H1 (cell line): ENCODE data around the gene ENO2. TPM values are rescaled to one million over a fixed set of nuclear protein-coding genes. Genes with fewer than 3 reads are reported as not detected.
A peak's percentile ranks its signal among the peaks of the same experiment; 100 is the strongest.

Source experiments
- ASH2L ChIP-seq: fragments of 200-600, 300-600 bp; sonication (generic); IDR thresholded peaks from one replicate; pipeline ENCODE4 v1.7.1; 2017; ENCODE audit warnings: low read length
- CEBPB ChIP-seq: IDR thresholded peaks from 2 replicates; pipeline ENCODE4 v1.6.1; 2012; ENCODE audit warnings: low read depth, low read length
- CHD1 ChIP-seq: IDR thresholded peaks from 2 replicates; pipeline ENCODE4 v1.6.1; 2012; ENCODE audit warnings: low read depth, low read length, improper control_type of control experiment
- CHD2 ChIP-seq: IDR thresholded peaks from 2 replicates; pipeline ENCODE4 v1.6.1; 2012; ENCODE audit warnings: low read length, improper control_type of control experiment
- EZH2 ChIP-seq: fragments of 200-600 bp; sonication (generic); IDR thresholded peaks from 2 replicates; pipeline ENCODE4 v1.7.1; 2012; ENCODE audit warnings: low read depth, mild to moderate bottlenecking, moderate library complexity, low read length, inconsistent platforms; ENCODE audit not compliant: severe bottlenecking
- GABPA ChIP-seq: IDR thresholded peaks from 2 replicates; pipeline ENCODE4 v1.6.1; 2011; ENCODE audit warnings: mild to moderate bottlenecking, low read length, moderate library complexity, borderline replicate concordance; ENCODE audit not compliant: insufficient read depth
- GTF2F1 ChIP-seq: IDR thresholded peaks from 2 replicates; pipeline ENCODE4 v1.6.1; 2012; ENCODE audit warnings: low read depth, low read length, improper control_type of control experiment, borderline replicate concordance
- HDAC2 ChIP-seq, 2 experiments: fragments of 300-600 bp in 1 of 2; sonication (generic) in 1 of 2; IDR thresholded peaks; 2 replicates each; pipeline ENCODE4 v1.6.1; 2011 to 2012; ENCODE audit warnings: low read depth in 2 of 2, low read length in 2 of 2, mild to moderate bottlenecking in 2 of 2, moderate library complexity in 2 of 2, borderline replicate concordance in 1 of 2, inconsistent platforms in 1 of 2
- JUN ChIP-seq: IDR thresholded peaks from 2 replicates; pipeline ENCODE4 v1.6.1; 2011; ENCODE audit warnings: low read depth, mild to moderate bottlenecking, improper control_type of control experiment, low read length
- KDM5A ChIP-seq: fragments of 200-600 bp; IDR thresholded peaks from 2 replicates; pipeline ENCODE4 v1.7.1; 2012; ENCODE audit warnings: mild to moderate bottlenecking, low read length, inconsistent platforms, mixed read lengths
- NANOG ChIP-seq: IDR thresholded peaks from 2 replicates; pipeline ENCODE4 v1.6.1; 2011; ENCODE audit warnings: low read length, low read depth, mild to moderate bottlenecking, inconsistent platforms; ENCODE audit not compliant: insufficient read depth, poor library complexity, severe bottlenecking
- PHF8 ChIP-seq: fragments of 200-600 bp; sonication (generic); conservative IDR thresholded peaks from 2 replicates; pipeline ENCODE4 v1.7.1; 2012; ENCODE audit warnings: low read depth, mild to moderate bottlenecking, inconsistent platforms, low read length, moderate library complexity
- RNF2 ChIP-seq: fragments of 200-900, 300-1000 bp; sonication (generic); IDR thresholded peaks from 2 replicates; pipeline ENCODE4 v1.7.1; 2016; ENCODE audit warnings: borderline replicate concordance, low read depth, mild to moderate bottlenecking, antibody characterized with exemption, low read length; ENCODE audit not compliant: poor library complexity, severe bottlenecking; ENCODE audit errors: missing control alignments
- RXRA ChIP-seq: IDR thresholded peaks from 2 replicates; pipeline ENCODE4 v1.6.1; 2011; ENCODE audit warnings: low read depth, mild to moderate bottlenecking, low read length, moderate library complexity; ENCODE audit not compliant: insufficient read depth
- SAP30 ChIP-seq: fragments of 300-600 bp; sonication (generic); IDR thresholded peaks from 2 replicates; pipeline ENCODE4 v1.7.1; 2012; ENCODE audit warnings: low read length, moderate library complexity, mild to moderate bottlenecking, inconsistent platforms; ENCODE audit not compliant: insufficient read depth, insufficient replicate concordance
- SIRT6 ChIP-seq: IDR thresholded peaks from one replicate; pipeline ENCODE4 v1.7.1; 2012; ENCODE audit warnings: low read length, inconsistent platforms
- SP4 ChIP-seq: IDR thresholded peaks from 2 replicates; pipeline ENCODE4 v1.6.1; 2012; ENCODE audit warnings: low read length, inconsistent platforms
- SUZ12 ChIP-seq: fragments of 200-600 bp; sonication (generic); IDR thresholded peaks from 2 replicates; pipeline ENCODE4 v1.6.1; 2012; ENCODE audit warnings: mild to moderate bottlenecking, inconsistent platforms, low read length, moderate library complexity, mixed read lengths
- TBP ChIP-seq: IDR thresholded peaks from 2 replicates; pipeline ENCODE4 v1.6.1; 2011; ENCODE audit warnings: low read depth, low read length, improper control_type of control experiment
- TCF12 ChIP-seq: IDR thresholded peaks from 2 replicates; pipeline ENCODE4 v1.6.1; 2011; ENCODE audit warnings: low read depth, mild to moderate bottlenecking, low read length
- YY1 ChIP-seq: IDR thresholded peaks from 2 replicates; pipeline ENCODE4 v1.6.1; 2011; ENCODE audit warnings: low read depth, mild to moderate bottlenecking, low read length
- polyA plus RNA-seq, 7 experiments: library from polyadenylated mRNA; depleted of rRNA in 3 of 7; stranded (reverse) in 5 of 7; unstranded in 2 of 7; fragments of >200 nt in 5 of 7; fragments of 200-250 nt in 2 of 7; gene quantifications; 1 replicate in 5 of 7; 2 replicates in 1 of 7; 4 replicates in 1 of 7; pipeline versions ENCODE4 v1.2.1 to v1.2.3, GENCODE V29; 2011 to 2013; ENCODE audit warnings: missing spikeins in 2 of 7, mixed read lengths in 2 of 7
- total RNA-seq: library from RNA; stranded (reverse); fragmentation: NEBNext Ultra II Directional; extraction: Animal tissue kit (Norgen Biotek cat#: 25700); gene quantifications from 2 replicates; pipeline ENCODE4 v1.2.1, GENCODE V29; 2021
- TF ChIP-seq, protein P1 (sequence below), 3 experiments: IDR thresholded peaks; 1 replicate in 2 of 3; 2 replicates in 1 of 3; pipeline versions ENCODE4 v1.5.1 to v1.6.1; 2011; ENCODE audit warnings: low read length in 3 of 3, mild to moderate bottlenecking in 3 of 3, inconsistent platforms in 2 of 3, low read depth in 1 of 3, moderate library complexity in 1 of 3; ENCODE audit not compliant: insufficient read depth in 1 of 3; ENCODE audit errors: control extremely low read depth in 1 of 3

ENO2 gene
- total and polyA plus RNA-seq, 2 of the 8 experiments (the other 6 are each of a cell fraction or from before 2014, with no cell fraction given), result 92.4 to 102 TPM

DNA sequence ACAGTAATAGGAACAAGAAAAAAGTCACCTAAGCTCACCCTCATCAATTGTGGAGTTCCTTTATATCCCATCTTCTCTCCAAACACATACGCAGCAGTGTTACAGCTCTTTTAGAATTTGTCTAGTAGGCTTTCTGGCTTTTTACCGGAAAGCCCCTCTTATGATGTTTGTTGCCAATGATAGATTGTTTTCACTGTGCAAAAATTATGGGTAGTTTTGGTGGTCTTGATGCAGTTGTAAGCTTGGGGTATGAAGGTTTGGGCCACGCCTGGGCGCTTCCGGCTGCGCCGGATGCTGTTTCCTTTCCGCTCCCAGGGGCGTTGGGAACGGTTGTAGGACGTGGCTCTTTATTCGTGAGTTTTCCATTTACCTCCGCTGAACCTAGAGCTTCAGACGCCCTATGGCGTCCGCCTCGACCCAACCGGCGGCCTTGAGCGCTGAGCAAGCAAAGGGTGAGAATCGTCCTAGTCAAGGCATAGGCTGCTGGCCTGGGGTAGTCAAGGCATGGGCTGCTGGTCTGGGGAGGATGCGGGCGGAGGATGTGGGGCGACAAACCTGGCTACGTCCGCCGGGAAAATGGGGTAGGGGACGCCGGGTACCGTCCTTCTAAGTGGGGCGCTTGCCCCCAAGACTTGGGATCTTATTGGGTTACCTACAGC, 29.5 kb downstream of the ENO2 start, which contains the start of the genes C12orf57 and RNU7-1 (continued):
- no peak for TF ChIP-seq JUN
- no peak for TF ChIP-seq RNF2
- TF ChIP-seq EZH2, result no peak
- peak; percentile 94; the same call in 1 of the 2 replicates for TF ChIP-seq SP4
- TF ChIP-seq SAP30, result peak; percentile 31
- TF ChIP-seq NANOG, result no peak
- peak; percentile 65 for TF ChIP-seq CHD2
- no peak for TF ChIP-seq CEBPB
- peak; percentile 57; the same call in 1 of the 2 replicates for TF ChIP-seq GABPA
- TF ChIP-seq SIRT6, result no peak
- no peak for TF ChIP-seq ASH2L
- TF ChIP-seq TBP, result peak; percentile 99
- no peak for TF ChIP-seq CHD1
- peak; percentile 62 for TF ChIP-seq YY1
- no peak for TF ChIP-seq RXRA
- peak; percentile 100 for TF ChIP-seq GTF2F1
- TF ChIP-seq, protein P1, sequence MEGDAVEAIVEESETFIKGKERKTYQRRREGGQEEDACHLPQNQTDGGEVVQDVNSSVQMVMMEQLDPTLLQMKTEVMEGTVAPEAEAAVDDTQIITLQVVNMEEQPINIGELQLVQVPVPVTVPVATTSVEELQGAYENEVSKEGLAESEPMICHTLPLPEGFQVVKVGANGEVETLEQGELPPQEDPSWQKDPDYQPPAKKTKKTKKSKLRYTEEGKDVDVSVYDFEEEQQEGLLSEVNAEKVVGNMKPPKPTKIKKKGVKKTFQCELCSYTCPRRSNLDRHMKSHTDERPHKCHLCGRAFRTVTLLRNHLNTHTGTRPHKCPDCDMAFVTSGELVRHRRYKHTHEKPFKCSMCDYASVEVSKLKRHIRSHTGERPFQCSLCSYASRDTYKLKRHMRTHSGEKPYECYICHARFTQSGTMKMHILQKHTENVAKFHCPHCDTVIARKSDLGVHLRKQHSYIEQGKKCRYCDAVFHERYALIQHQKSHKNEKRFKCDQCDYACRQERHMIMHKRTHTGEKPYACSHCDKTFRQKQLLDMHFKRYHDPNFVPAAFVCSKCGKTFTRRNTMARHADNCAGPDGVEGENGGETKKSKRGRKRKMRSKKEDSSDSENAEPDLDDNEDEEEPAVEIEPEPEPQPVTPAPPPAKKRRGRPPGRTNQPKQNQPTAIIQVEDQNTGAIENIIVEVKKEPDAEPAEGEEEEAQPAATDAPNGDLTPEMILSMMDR (IDR thresholded peaks at IDR 0.05; ENCODE audit: control extremely low read depth in 1 of 3, insufficient read depth in 1 of 3, low read depth in 1 of 3, low read length in 3 of 3), result no peak
- TF ChIP-seq TCF12, result 0 out of 2 replicates have a peak, but pooled peaks have one; percentile 49
- TF ChIP-seq KDM5A, result no peak
- no peak for TF ChIP-seq SUZ12
- peak; percentile 61 to 67; a peak in 2 of 4 replicates for TF ChIP-seq HDAC2 (IDR thresholded peaks at IDR 0.05; ENCODE audit: borderline replicate concordance in 1 of 2, low read depth in 2 of 2, low read length in 2 of 2)
- no peak; the same call in 1 of the 2 replicates for TF ChIP-seq PHF8
